ENCODE results near the gene NDUFA12. TPM values are rescaled to one million over a fixed set of nuclear protein-coding genes. Genes with fewer than 3 reads are reported as not detected.

NDUFA12 gene
- total RNA-seq, 1 experiment from 2014 or later: 79.7 TPM

GRCh38 chr12:94951071-94951934 is 52.2 kb downstream of the NDUFA12 start:
- Histone ChIP-seq H3K4me3 (replicated peaks in 1 of 2; ENCODE audit: low read depth in 1 of 2, low read length in 2 of 2) (no peak overlapping the region), H3K79me2 (ENCODE audit: insufficient read depth, low read length) (no peaks in the 10 kb centered on the region), H3K4me2 (ENCODE audit: low read length) (no peak overlapping the region), H3K36me3 (ENCODE audit: control insufficient read depth in 1 of 2, insufficient read depth in 2 of 2, low read length in 2 of 2) (no peaks in the 10 kb centered on the region), H3K9me2 (ENCODE audit: insufficient read depth) (no peaks in the 10 kb centered on the region), H4K20me1 (ENCODE audit: insufficient read depth) (no peaks in the 10 kb centered on the region), H3K27me3 (ENCODE audit: insufficient read depth, low read length) (no peaks in the 10 kb centered on the region), H3K27ac (ENCODE audit: low read depth, low read length) (no peak overlapping the region), H3K9ac (ENCODE audit: low read length) (no peak overlapping the region), H2AFZ (ENCODE audit: low read depth, low read length, poor library complexity, severe bottlenecking) (no peak overlapping the region), H3K4me1 (ENCODE audit: control insufficient read depth in 1 of 2, insufficient read depth in 2 of 2, low read length in 2 of 2) (peaks cover 2 to 16% of the 10 kb centered on the region in 2 experiments; a peak in 3 of 4 replicates), H3K9me3 (ENCODE audit: control insufficient read depth in 1 of 2, insufficient read depth in 1 of 2, low read depth in 1 of 2, low read length in 2 of 2) (no peaks in the 10 kb centered on the region)
- CTCF ChIA-PET: no interaction called here
- POLR2A ChIA-PET: no interaction called here
- TF ChIP-seq SP1 (IDR thresholded peaks at IDR 0.05; ENCODE audit: low read depth) (no peak), POLR2A (IDR thresholded peaks at IDR 0.05; ENCODE audit: borderline replicate concordance, extremely low read depth, insufficient read depth, insufficient read length) (no peak), RAD21 (IDR thresholded peaks at IDR 0.05; ENCODE audit: low read depth) (no peak), SRF (IDR thresholded peaks at IDR 0.05; ENCODE audit: low read depth) (no peak), FOSL1 (IDR thresholded peaks at IDR 0.05; ENCODE audit: low read depth) (no peak), CBX3 (IDR thresholded peaks at IDR 0.05; ENCODE audit: low read depth) (no peak), EZH2phosphoT487 (IDR thresholded peaks at IDR 0.05; ENCODE audit: borderline replicate concordance) (no peak), REST (IDR thresholded peaks at IDR 0.05; ENCODE audit: low read depth) (no peak), TCF7L2 (IDR thresholded peaks at IDR 0.05; ENCODE audit: borderline replicate concordance, extremely low read depth, insufficient read depth, insufficient read length) (no peak), ELF1 (IDR thresholded peaks at IDR 0.05; ENCODE audit: borderline replicate concordance, low read depth) (no peak), POLR2AphosphoS5 (IDR thresholded peaks at IDR 0.05; ENCODE audit: low read depth, low read length) (no peak), CTCF (IDR thresholded peaks at IDR 0.05 in 2 of 3, conservative IDR thresholded peaks at IDR 0.05 in 1 of 3; ENCODE audit: borderline replicate concordance in 1 of 3, insufficient read depth in 1 of 3, low read depth in 2 of 3, low read length in 2 of 3) (no peak), ZFX (IDR thresholded peaks at IDR 0.05) (no peak)
- DNase-seq (ENCODE audit: low read depth, low spot score): no peak
- no TSS peak for BruUV-seq (replicated peaks)
- intact Hi-C loops (cut with micrococcal nuclease): no loop called here
- no peak for ATAC-seq
- RAD21 ChIA-PET (ENCODE audit: low non-redundant PET in 1 of 2, low total read pairs in 2 of 2, uncharacterized antibody in 2 of 2, unreplicated experiment in 2 of 2): no interaction called here

Data from HCT116 (cell line).